ENCODE results near the gene ANXA4.

GRCh38 chr2:69829256-69830044, 87.5 kb downstream of the ANXA4 start, which contains the start of gene GMCL1:
- peak; percentile 98 for TF ChIP-seq POLR2AphosphoS5 (IDR thresholded peaks at IDR 0.05; ENCODE audit: low read depth)
- no peak for TF ChIP-seq CTCF (conservative IDR thresholded peaks at IDR 0.05; ENCODE audit: low read depth in 2 of 2)
- no peak for TF ChIP-seq EZH2 (IDR thresholded peaks at IDR 0.05; ENCODE audit: low read depth, unreplicated experiment)
- no peak for TF ChIP-seq ZNF114 (CRISPR knock-in tag; IDR thresholded peaks at IDR 0.05)
- no peak for TF ChIP-seq EZH2phosphoT487 (IDR thresholded peaks at IDR 0.05; ENCODE audit: unreplicated experiment)
- TF ChIP-seq JUNB (IDR thresholded peaks at IDR 0.05; ENCODE audit: unreplicated experiment), result no peak
- TF ChIP-seq CREB1 (CRISPR knock-in tag; IDR thresholded peaks at IDR 0.05; ENCODE audit: low read depth), result peak; percentile 91
- TF ChIP-seq STAT1 (IDR thresholded peaks at IDR 0.05; ENCODE audit: unreplicated experiment), result no peak
- TF ChIP-seq ZNF462 (CRISPR knock-in tag; IDR thresholded peaks at IDR 0.05), result no peak
